HepG2 (cell line): ENCODE results near the gene SECTM1. TPM values are rescaled to one million over a fixed set of nuclear protein-coding genes. Genes with fewer than 3 reads are reported as not detected.

ENCODE experiments used
- ATAD3A ChIP-seq: sonication (generic); formaldehyde crosslinking; IDR thresholded peaks from 2 replicates; pipeline ENCODE4 v1.4.0; 2020; ENCODE audit warnings: missing genetic modification reagents
- EP300 ChIP-seq, 3 experiments: sonication (generic) in 1 of 3; formaldehyde crosslinking in 1 of 3; IDR thresholded peaks; 2 replicates each; pipeline versions ENCODE4 v1.5.1 to v1.6.1; 2011 to 2020; ENCODE audit warnings: low read depth in 2 of 3, low read length in 2 of 3, borderline replicate concordance in 1 of 3, improper control_type of control experiment in 1 of 3, mild to moderate bottlenecking in 1 of 3, missing genetic modification reagents in 1 of 3, moderate library complexity in 1 of 3
- LBX2 ChIP-seq: sonication (generic); formaldehyde crosslinking; IDR thresholded peaks from 2 replicates; pipeline ENCODE4 v1.5.0; 2020; ENCODE audit warnings: missing genetic modification reagents, mild to moderate bottlenecking, borderline replicate concordance
- MED1 ChIP-seq: sonication (generic); formaldehyde crosslinking; IDR thresholded peaks from 2 replicates; pipeline ENCODE4 v1.4.0; 2020; ENCODE audit warnings: missing genetic modification reagents
- MYNN ChIP-seq: sonication (generic); formaldehyde crosslinking; IDR thresholded peaks from 2 replicates; pipeline ENCODE4 v1.4.0; 2020; ENCODE audit warnings: mild to moderate bottlenecking, low read depth, missing genetic modification reagents
- NFE2L1 ChIP-seq: sonication (generic); formaldehyde crosslinking; IDR thresholded peaks from 2 replicates; pipeline ENCODE4 v1.4.0; 2020; ENCODE audit warnings: missing genetic modification reagents, mild to moderate bottlenecking, borderline replicate concordance
- PRPF4 ChIP-seq: fragments of 200-400 bp; formaldehyde crosslinking; IDR thresholded peaks from 2 replicates; pipeline ENCODE4 v1.6.1; 2016; ENCODE audit warnings: low read length, low read depth; ENCODE audit not compliant: poor library complexity, severe bottlenecking
- REXO4 ChIP-seq: sonication (generic); formaldehyde crosslinking; IDR thresholded peaks from 2 replicates; pipeline ENCODE4 v1.8.0; 2022; ENCODE audit warnings: missing genetic modification reagents, mild to moderate bottlenecking, borderline replicate concordance
- SIN3B ChIP-seq: fragments of 150-350 bp; IDR thresholded peaks from 2 replicates; pipeline ENCODE4 v1.6.1; 2014; ENCODE audit warnings: low read length
- STAT5B ChIP-seq: sonication (generic); formaldehyde crosslinking; IDR thresholded peaks from 2 replicates; pipeline ENCODE4 v1.4.0; 2020; ENCODE audit warnings: missing genetic modification reagents
- ZBTB7B ChIP-seq: sonication (generic); formaldehyde crosslinking; IDR thresholded peaks from 2 replicates; pipeline ENCODE4 v1.4.0; 2020; ENCODE audit warnings: missing genetic modification reagents
- ZC3H13 ChIP-seq: sonication (generic); formaldehyde crosslinking; IDR thresholded peaks from 2 replicates; pipeline ENCODE4 v1.8.1; 2023; ENCODE audit warnings: mild to moderate bottlenecking, missing genetic modification reagents, moderate library complexity
- ZNF142 ChIP-seq: sonication (generic); formaldehyde crosslinking; IDR thresholded peaks from 2 replicates; pipeline ENCODE4 v1.4.0; 2020; ENCODE audit warnings: missing genetic modification reagents
- ZNF432 ChIP-seq: sonication (generic); formaldehyde crosslinking; IDR thresholded peaks from 2 replicates; pipeline ENCODE4 v1.5.0; 2020; ENCODE audit warnings: missing genetic modification reagents, mild to moderate bottlenecking, borderline replicate concordance
- ZNF552 ChIP-seq: sonication (generic); formaldehyde crosslinking; IDR thresholded peaks from 2 replicates; pipeline ENCODE4 v1.9.0; 2022; ENCODE audit warnings: missing genetic modification reagents, mild to moderate bottlenecking, borderline replicate concordance
- ZNF883 ChIP-seq: sonication (generic); formaldehyde crosslinking; IDR thresholded peaks from 2 replicates; pipeline ENCODE4 v1.5.1; 2020; ENCODE audit warnings: mild to moderate bottlenecking, missing genetic modification reagents; ENCODE audit errors: not compliant biosample characterization
- ZSCAN5A ChIP-seq: sonication (generic); formaldehyde crosslinking; IDR thresholded peaks from 2 replicates; pipeline ENCODE4 v1.8.0; 2022; ENCODE audit warnings: mild to moderate bottlenecking, missing genetic modification reagents, borderline replicate concordance
- ZUFSP ChIP-seq: sonication (generic); formaldehyde crosslinking; IDR thresholded peaks from 2 replicates; pipeline ENCODE4 v1.9.0; 2021; ENCODE audit warnings: missing genetic modification reagents, mild to moderate bottlenecking, borderline replicate concordance
- polyA plus RNA-seq, 8 experiments: library from polyadenylated mRNA; depleted of rRNA in 3 of 8; stranded (reverse) in 7 of 8; unstranded in 1 of 8; fragments of >200 nt; fragmentation: Illumina TruSeq in 4 of 8; extraction: Trizol in 4 of 8; gene quantifications; 2 replicates each; pipeline versions ENCODE4 v1.2.1 to v1.2.3, GENCODE V29; 2011 to 2016; ENCODE audit warnings: low read depth in 4 of 8, missing spikeins in 1 of 8, mixed read lengths in 1 of 8; ENCODE audit not compliant: insufficient read depth in 1 of 8
- total RNA-seq, 5 experiments: library from RNA; depleted of rRNA; stranded (reverse); fragments of >200 nt; fragmentation: Illumina TruSeq; extraction: Trizol; gene quantifications; 2 replicates each; pipeline ENCODE4 v1.2.3, GENCODE V29; 2016; ENCODE audit warnings: low read depth in 1 of 5

Gene SECTM1
- total and polyA plus RNA-seq, 2 of the 13 experiments (the other 11 are each of a cell fraction or from before 2014, with no cell fraction given) = 3.5 to 5.3 TPM

- TF ChIP-seq ZNF142 (CRISPR knock-in tag) = no peak
- TF ChIP-seq ZC3H13 (CRISPR knock-in tag) = peak; percentile 90
- TF ChIP-seq ZNF883 (CRISPR knock-in tag) = peak; percentile 81
- peak; percentile 60 for TF ChIP-seq SIN3B
- no peak for TF ChIP-seq PRPF4
- TF ChIP-seq ZUFSP = no peak
- TF ChIP-seq EP300 (IDR thresholded peaks at IDR 0.05; ENCODE audit: low read depth in 2 of 2, low read length in 2 of 2) = peak; percentile 51 to 70
- TF ChIP-seq EP300 (CRISPR knock-in tag; IDR thresholded peaks at IDR 0.05; ENCODE audit: borderline replicate concordance) = no peak
- TF ChIP-seq STAT5B (CRISPR knock-in tag) = no peak
- TF ChIP-seq LBX2 (CRISPR knock-in tag) = peak; percentile 61; the same call in 1 of the 2 replicates
- 0 out of 2 replicates have a peak, but pooled peaks have one; percentile 55 for TF ChIP-seq ZSCAN5A
- TF ChIP-seq ATAD3A (CRISPR knock-in tag) = no peak
- TF ChIP-seq NFE2L1 = 0 out of 2 replicates have a peak, but pooled peaks have one; percentile 68
- peak; percentile 79 for TF ChIP-seq ZBTB7B (CRISPR knock-in tag)
- TF ChIP-seq ZNF432 = 0 out of 2 replicates have a peak, but pooled peaks have one; percentile 41
- no peak for TF ChIP-seq MYNN (CRISPR knock-in tag)
- TF ChIP-seq ZNF552 (CRISPR knock-in tag) = no peak; the same call in 1 of the 2 replicates
- TF ChIP-seq REXO4 = 0 out of 2 replicates have a peak, but pooled peaks have one; percentile 60
- TF ChIP-seq MED1 = peak; percentile 45
Observed at GRCh38 chr17:82292251-82293154, 41.1 kb downstream of the SECTM1 start (continued).
